MM.1S (cell line): ENCODE data around the gene NTM.

Source experiments
- DNase-seq: peaks from one replicate; pipeline ENCODE4 v3.0.0-alpha.2; 2015
- H2AFZ ChIP-seq: fragments of 300-600 bp; sonication (generic); 2 replicates; pipeline ENCODE4 v1.6.0; 2016; ENCODE audit warnings: antibody characterized with exemption, low read length
- H3F3A ChIP-seq: fragments of 300-600 bp; sonication (generic); 2 replicates; pipeline ENCODE4 v1.6.1; 2016; ENCODE audit warnings: mild to moderate bottlenecking, antibody characterized with exemption, low read length, moderate library complexity, mixed read lengths; ENCODE audit not compliant: insufficient read depth
- H3K27ac ChIP-seq: fragments of 300-600 bp; sonication (generic); 2 replicates; pipeline ENCODE4 v1.5.1; 2016; ENCODE audit warnings: mild to moderate bottlenecking, low read length
- H3K27me3 ChIP-seq: fragments of 300-600 bp; sonication (generic); replicated peaks from 2 replicates; pipeline ENCODE4 v1.6.0; 2016; ENCODE audit warnings: low read length; ENCODE audit not compliant: insufficient read depth
- H3K36me3 ChIP-seq: fragments of 300-600 bp; sonication (generic); replicated peaks from 2 replicates; pipeline ENCODE4 v1.6.1; 2016; ENCODE audit warnings: mild to moderate bottlenecking, low read length, mixed read lengths; ENCODE audit not compliant: insufficient read depth
- H3K4me1 ChIP-seq: fragments of 300-600 bp; sonication (generic); 2 replicates; pipeline ENCODE4 v1.6.1; 2016; ENCODE audit warnings: low read length, mixed read lengths
- H3K4me2 ChIP-seq: fragments of 300-600 bp; sonication (generic); 2 replicates; pipeline ENCODE4 v1.6.0; 2016; ENCODE audit warnings: low read depth, low read length
- H3K4me3 ChIP-seq: fragments of 300-600 bp; sonication (generic); 2 replicates; pipeline ENCODE4 v1.5.1; 2016; ENCODE audit warnings: low read length, mixed read lengths
- H3K79me2 ChIP-seq: fragments of 300-600 bp; sonication (generic); 2 replicates; pipeline ENCODE4 v1.6.1; 2016; ENCODE audit warnings: mixed run types, low read length, mixed read lengths
- H3K9ac ChIP-seq: fragments of 300-600 bp; sonication (generic); 2 replicates; pipeline ENCODE4 v1.6.1; 2016; ENCODE audit warnings: low read length, mixed read lengths
- H3K9me2 ChIP-seq: fragments of 300-600 bp; sonication (generic); replicated peaks from 2 replicates; pipeline ENCODE4 v1.6.1; 2016; ENCODE audit warnings: mild to moderate bottlenecking, low read length, mixed read lengths; ENCODE audit not compliant: insufficient read depth
- H3K9me3 ChIP-seq: fragments of 300-600 bp; sonication (generic); replicated peaks from 2 replicates; pipeline ENCODE4 v1.6.1; 2016; ENCODE audit warnings: mild to moderate bottlenecking, low read length, mixed read lengths; ENCODE audit not compliant: insufficient read depth
- H4K20me1 ChIP-seq: fragments of 300-600 bp; sonication (generic); 2 replicates; pipeline ENCODE4 v1.6.1; 2016; ENCODE audit warnings: mild to moderate bottlenecking, low read length, moderate library complexity, mixed read lengths; ENCODE audit not compliant: insufficient read depth
- EZH2 ChIP-seq: fragments of 300-600 bp; sonication (generic); optimal IDR thresholded peaks from 2 replicates; pipeline ENCODE3; 2017; ENCODE audit warnings: low read depth, mild to moderate bottlenecking, antibody characterized with exemption, low read length, mixed read lengths
- EZH2phosphoT487 ChIP-seq: fragments of 300-600 bp; sonication (generic); IDR thresholded peaks from 2 replicates; pipeline ENCODE4 v1.6.1; 2018; ENCODE audit warnings: antibody characterized with exemption, low read length
- TF ChIP-seq, protein P1 (sequence below): fragments of 300-600 bp; sonication (generic); IDR thresholded peaks from 2 replicates; pipeline ENCODE4 v1.5.1; 2016; ENCODE audit warnings: antibody characterized with exemption, low read length, mixed read lengths

Gene NTM

DNA sequence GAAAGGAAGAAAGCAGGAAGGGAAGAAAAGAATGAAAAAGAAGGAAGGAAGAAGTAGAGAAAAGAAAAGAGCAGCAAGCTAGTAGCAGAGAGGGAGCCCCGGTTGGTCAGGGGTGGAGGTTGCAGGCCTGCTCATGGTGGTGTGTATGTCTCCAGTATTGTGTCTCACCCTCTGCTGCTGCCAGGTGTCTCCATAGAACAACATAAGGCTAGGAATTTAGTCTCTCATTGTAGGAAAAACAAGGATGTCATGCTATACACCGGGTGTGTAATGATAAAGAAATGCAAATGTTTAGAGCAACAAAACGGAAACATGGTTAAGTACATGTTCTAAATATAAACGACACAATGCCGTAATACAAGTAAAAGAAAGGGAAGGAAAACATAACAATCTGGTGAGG is 342.5 kb downstream of the NTM start:
- no peak overlapping the region for H3K4me2 ChIP-seq
- H3K27ac ChIP-seq = no peak overlapping the region
- H2AFZ ChIP-seq = no peak overlapping the region
- TF ChIP-seq EZH2phosphoT487 (no peak), EZH2 (no peak)
- no peak for DNase-seq
- no peaks in the 10 kb centered on the region for H3K36me3 ChIP-seq
- H3K9me2 ChIP-seq = no peaks in the 10 kb centered on the region
- no peaks in the 10 kb centered on the region for H3K27me3 ChIP-seq
- no peak overlapping the region for H3K9ac ChIP-seq
- H4K20me1 ChIP-seq = no peaks in the 10 kb centered on the region
- H3K4me1 ChIP-seq = no peaks in the 10 kb centered on the region
- H3K4me3 ChIP-seq = no peak overlapping the region
- H3F3A ChIP-seq = no peaks in the 10 kb centered on the region
- no peaks in the 10 kb centered on the region for H3K9me3 ChIP-seq
- no peaks in the 10 kb centered on the region for H3K79me2 ChIP-seq

DNA sequence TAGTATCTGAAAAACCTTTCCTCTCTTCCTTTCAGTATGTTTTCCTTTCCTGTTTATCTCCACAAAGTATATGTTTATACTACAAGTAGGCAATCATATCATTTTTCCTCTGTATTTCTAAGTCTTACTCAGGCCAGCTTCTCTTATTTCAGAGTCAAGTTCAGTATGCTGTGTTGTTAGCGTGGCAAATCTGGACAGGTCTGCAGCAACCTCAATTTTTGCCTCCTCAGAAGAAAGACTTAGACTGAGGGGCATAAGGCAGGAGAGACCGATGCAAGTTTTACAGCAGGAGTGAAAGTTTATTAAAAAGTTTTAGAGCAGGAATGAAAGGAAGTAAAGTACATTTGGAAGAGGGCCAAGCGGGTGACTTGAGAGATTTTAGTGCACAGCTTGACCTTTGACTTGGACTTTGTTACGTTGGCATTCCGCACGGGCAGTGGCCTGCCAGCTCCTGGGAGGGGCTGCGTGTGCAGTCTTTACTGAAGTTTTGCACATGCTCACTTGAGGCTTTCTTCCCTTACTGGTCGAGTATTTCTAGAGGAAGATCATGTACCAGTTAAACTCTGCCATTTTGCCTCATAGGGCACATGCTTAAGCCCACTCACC is 343.2 kb downstream of the NTM start:
- no peak overlapping the region for H3K27ac ChIP-seq
- no peaks in the 10 kb centered on the region for H3K9me2 ChIP-seq
- H4K20me1 ChIP-seq = no peaks in the 10 kb centered on the region
- no peaks in the 10 kb centered on the region for H3K4me1 ChIP-seq
- no peak overlapping the region for H2AFZ ChIP-seq
- H3K4me2 ChIP-seq = no peak overlapping the region
- no peaks in the 10 kb centered on the region for H3K9me3 ChIP-seq
- no peaks in the 10 kb centered on the region for H3F3A ChIP-seq
- DNase-seq = no peak
- no peak overlapping the region for H3K9ac ChIP-seq
- no peaks in the 10 kb centered on the region for H3K79me2 ChIP-seq
- H3K27me3 ChIP-seq = no peaks in the 10 kb centered on the region
- TF ChIP-seq EZH2 = no peak
- TF ChIP-seq, protein P1, sequence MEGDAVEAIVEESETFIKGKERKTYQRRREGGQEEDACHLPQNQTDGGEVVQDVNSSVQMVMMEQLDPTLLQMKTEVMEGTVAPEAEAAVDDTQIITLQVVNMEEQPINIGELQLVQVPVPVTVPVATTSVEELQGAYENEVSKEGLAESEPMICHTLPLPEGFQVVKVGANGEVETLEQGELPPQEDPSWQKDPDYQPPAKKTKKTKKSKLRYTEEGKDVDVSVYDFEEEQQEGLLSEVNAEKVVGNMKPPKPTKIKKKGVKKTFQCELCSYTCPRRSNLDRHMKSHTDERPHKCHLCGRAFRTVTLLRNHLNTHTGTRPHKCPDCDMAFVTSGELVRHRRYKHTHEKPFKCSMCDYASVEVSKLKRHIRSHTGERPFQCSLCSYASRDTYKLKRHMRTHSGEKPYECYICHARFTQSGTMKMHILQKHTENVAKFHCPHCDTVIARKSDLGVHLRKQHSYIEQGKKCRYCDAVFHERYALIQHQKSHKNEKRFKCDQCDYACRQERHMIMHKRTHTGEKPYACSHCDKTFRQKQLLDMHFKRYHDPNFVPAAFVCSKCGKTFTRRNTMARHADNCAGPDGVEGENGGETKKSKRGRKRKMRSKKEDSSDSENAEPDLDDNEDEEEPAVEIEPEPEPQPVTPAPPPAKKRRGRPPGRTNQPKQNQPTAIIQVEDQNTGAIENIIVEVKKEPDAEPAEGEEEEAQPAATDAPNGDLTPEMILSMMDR = no peak
- no peak for TF ChIP-seq EZH2phosphoT487
- H3K36me3 ChIP-seq = no peaks in the 10 kb centered on the region
- H3K4me3 ChIP-seq = no peak overlapping the region

DNA sequence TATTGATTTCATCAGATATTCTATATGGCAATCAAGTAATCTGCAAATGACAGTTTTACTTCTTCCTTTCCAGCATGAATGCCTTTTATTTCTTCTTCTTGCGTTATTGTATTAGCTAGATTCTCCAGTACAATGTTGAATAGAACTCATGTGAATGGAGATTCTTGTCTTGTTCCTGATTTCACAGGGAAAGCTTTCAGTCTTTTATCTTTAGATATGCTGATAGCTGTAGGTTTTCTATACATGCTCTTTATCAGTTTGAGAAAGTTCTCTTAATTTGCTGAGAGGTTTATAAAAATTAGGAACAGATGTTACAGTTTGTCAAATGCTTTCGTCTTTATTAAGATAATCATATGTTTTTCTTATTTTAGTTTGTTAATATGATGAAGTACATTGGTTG is 347.2 kb downstream of the NTM start:
- H4K20me1 ChIP-seq = no peaks in the 10 kb centered on the region
- no peak overlapping the region for H3K4me3 ChIP-seq
- no peaks in the 10 kb centered on the region for H3K36me3 ChIP-seq
- H3K27ac ChIP-seq = no peak overlapping the region
- H3K4me1 ChIP-seq = no peaks in the 10 kb centered on the region
- H3K9ac ChIP-seq = no peak overlapping the region
- TF ChIP-seq, protein P1 = no peak
- TF ChIP-seq EZH2 (no peak), EZH2phosphoT487 (no peak)
- no peaks in the 10 kb centered on the region for H3K9me3 ChIP-seq
- no peaks in the 10 kb centered on the region for H3K27me3 ChIP-seq
- H3K9me2 ChIP-seq = no peaks in the 10 kb centered on the region
- no peaks in the 10 kb centered on the region for H3F3A ChIP-seq
- H3K79me2 ChIP-seq = no peaks in the 10 kb centered on the region
- no peak overlapping the region for H2AFZ ChIP-seq
- no peak for DNase-seq
- no peak overlapping the region for H3K4me2 ChIP-seq

DNA sequence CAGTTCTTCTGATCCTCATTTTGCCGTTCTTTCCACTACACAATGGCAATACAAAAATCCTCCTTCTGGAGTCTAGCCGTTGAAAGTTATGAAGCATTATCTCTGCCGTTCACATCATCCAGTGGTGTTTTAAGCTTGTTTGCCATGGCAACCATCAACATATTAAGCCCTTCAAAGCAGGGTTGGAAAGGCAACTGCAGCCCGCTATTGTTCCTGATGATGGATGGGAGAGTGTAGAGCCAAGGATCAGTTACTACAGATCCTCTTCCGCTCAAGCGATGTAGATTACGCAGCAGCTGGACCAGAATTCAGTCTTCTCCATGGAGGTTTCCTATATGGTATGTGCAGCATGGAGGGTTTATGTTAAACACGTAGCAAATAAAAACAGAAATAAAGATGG is 352.7 kb downstream of the NTM start:
- H3K9me3 ChIP-seq = no peaks in the 10 kb centered on the region
- H3K4me1 ChIP-seq = no peaks in the 10 kb centered on the region
- H3K9me2 ChIP-seq = no peaks in the 10 kb centered on the region
- no peak overlapping the region for H3K4me2 ChIP-seq
- no peak for DNase-seq
- no peaks in the 10 kb centered on the region for H3F3A ChIP-seq
- no peaks in the 10 kb centered on the region for H3K36me3 ChIP-seq
- H3K27ac ChIP-seq = no peak overlapping the region
- no peaks in the 10 kb centered on the region for H3K27me3 ChIP-seq
- no peaks in the 10 kb centered on the region for H4K20me1 ChIP-seq
- no peak overlapping the region for H2AFZ ChIP-seq
- H3K79me2 ChIP-seq = no peaks in the 10 kb centered on the region
- H3K9ac ChIP-seq = no peak overlapping the region
- TF ChIP-seq EZH2phosphoT487 (no peak), EZH2 (no peak)
- TF ChIP-seq, protein P1 = no peak
- H3K4me3 ChIP-seq = no peak overlapping the region
